Parathyroid adenoma (tissue), 2 donors: ENCODE results near the gene DPEP3.
A peak's percentile ranks its signal among the peaks of the same experiment; 100 is the strongest.
"Not testable (repeated sequence)": the region's sequence is repeated elsewhere in the genome, so short reads cannot be mapped to it uniquely, and the experiment has no call there.

Experiments
- H2AFZ ChIP-seq: fragments of 300-600 bp; sonication (generic); one replicate; pipeline ENCODE4 v1.7.0; 2017; ENCODE audit warnings: antibody characterized with exemption, mild to moderate bottlenecking
- H3K27ac ChIP-seq: fragments of 300-600 bp; sonication (generic); one replicate; pipeline ENCODE4 v1.7.0; 2017
- H3K27me3 ChIP-seq: fragments of 300-600 bp; sonication (generic); one replicate; pipeline ENCODE4 v1.7.0; 2017; ENCODE audit warnings: low read length; ENCODE audit not compliant: control insufficient read depth, insufficient read depth
- H3K36me3 ChIP-seq: fragments of 300-600 bp; sonication (generic); one replicate; pipeline ENCODE4 v1.7.0; 2017; ENCODE audit warnings: low read length; ENCODE audit not compliant: control insufficient read depth, insufficient read depth
- H3K4me1 ChIP-seq: fragments of 300-600 bp; sonication (generic); one replicate; pipeline ENCODE4 v1.7.0; 2017; ENCODE audit warnings: control low read depth
- H3K4me2 ChIP-seq: fragments of 300-600 bp; sonication (generic); one replicate; pipeline ENCODE4 v1.7.0; 2017; ENCODE audit warnings: low read length
- H3K4me3 ChIP-seq: fragments of 300-600 bp; sonication (generic); one replicate; pipeline ENCODE4 v1.7.0; 2017; ENCODE audit warnings: low read depth, low read length
- H3K79me2 ChIP-seq: fragments of 300-600 bp; sonication (generic); one replicate; pipeline ENCODE4 v1.7.0; 2017; ENCODE audit warnings: control low read depth
- H3K9ac ChIP-seq: fragments of 300-600 bp; sonication (generic); one replicate; pipeline ENCODE4 v1.7.0; 2017; ENCODE audit warnings: mild to moderate bottlenecking
- H3K9me3 ChIP-seq: fragments of 300-600 bp; sonication (generic); one replicate; pipeline ENCODE4 v1.7.0; 2017; ENCODE audit warnings: low read length; ENCODE audit not compliant: control insufficient read depth
- CTCF ChIP-seq: fragments of 300-600 bp; sonication (generic); IDR thresholded peaks from one replicate; pipeline ENCODE4 v1.7.0; 2017; ENCODE audit warnings: antibody characterized with exemption, mild to moderate bottlenecking
- donor health status: primary hyperparathyroidism.

The DPEP3 gene

GRCh38 chr16:68021490-68021889 lies 41.2 kb upstream of the DPEP3 start:
- H3K27me3 ChIP-seq: no peaks in the 10 kb centered on the region
- H3K9me3 ChIP-seq: no peaks in the 10 kb centered on the region
- peak overlapping the region; percentile 93 for H3K4me3 ChIP-seq
- H2AFZ ChIP-seq: no peak overlapping the region
- peaks cover 13% of the 10 kb centered on the region for H3K79me2 ChIP-seq
- no peak overlapping the region for H3K9ac ChIP-seq
- no peak overlapping the region for H3K27ac ChIP-seq
- H3K36me3 ChIP-seq: no peaks in the 10 kb centered on the region
- peak overlapping the region; percentile 62 for H3K4me2 ChIP-seq
- no peaks in the 10 kb centered on the region for H3K4me1 ChIP-seq
- TF ChIP-seq CTCF: no peak

GRCh38 chr16:68019167-68019680 lies 38.9 kb upstream of the DPEP3 start:
- Histone ChIP-seq H3K36me3 (no peaks in the 10 kb centered on the region), H3K27me3 (no peaks in the 10 kb centered on the region), H3K4me1 (no peaks in the 10 kb centered on the region), H3K9me3 (no peaks in the 10 kb centered on the region), H3K79me2 (peaks cover 13% of the 10 kb centered on the region), H2AFZ (no peak overlapping the region), H3K4me3 (no peak overlapping the region), H3K9ac (no peak overlapping the region), H3K4me2 (no peak overlapping the region), H3K27ac (no peak overlapping the region)
- TF ChIP-seq CTCF: no peak

- no peak within 1 kb of the TSS for H3K9ac ChIP-seq
- H3K4me3 ChIP-seq: no peak within 1 kb of the TSS
- no peak for TF ChIP-seq CTCF
- peak within 1 kb of the TSS; percentile 5 for H2AFZ ChIP-seq
- H3K9me3 ChIP-seq: no peaks in the 10 kb centered on the region
- H3K27ac ChIP-seq: no peak within 1 kb of the TSS
- no peaks in the 10 kb centered on the region for H3K4me1 ChIP-seq
- H3K27me3 ChIP-seq: no peaks in the 10 kb centered on the region
- no peaks in the 10 kb centered on the region for H3K79me2 ChIP-seq
- no peaks in the 10 kb centered on the region for H3K36me3 ChIP-seq
- no peak within 1 kb of the TSS for H3K4me2 ChIP-seq
Measured at GRCh38 chr16:68015681-68016080, 35.4 kb upstream of the DPEP3 start, which contains the start of gene DPEP2NB. Gene DPEP2NB, minus strand, starts transcription at chr16:68015911. Its CDS starts 141 bp downstream, at chr16:68015770.

GRCh38 chr16:68013440-68013839 lies 33.1 kb upstream of the DPEP3 start:
- Histone ChIP-seq H3K4me1 (no peaks in the 10 kb centered on the region), H3K9me3 (no peaks in the 10 kb centered on the region), H3K4me3 (no peak overlapping the region), H3K27me3 (no peaks in the 10 kb centered on the region), H3K79me2 (no peaks in the 10 kb centered on the region), H3K27ac (no peak overlapping the region), H2AFZ (no peak overlapping the region), H3K9ac (no peak overlapping the region), H3K4me2 (no peak overlapping the region), H3K36me3 (no peaks in the 10 kb centered on the region)
- TF ChIP-seq CTCF: no peak

- H3K4me3 ChIP-seq, H3K27me3 ChIP-seq, H2AFZ ChIP-seq, H3K79me2 ChIP-seq, H3K4me2 ChIP-seq, H3K4me1 ChIP-seq, H3K9me3 ChIP-seq, H3K36me3 ChIP-seq, H3K9ac ChIP-seq, H3K27ac ChIP-seq: not testable (repeated sequence)
Measured at GRCh38 chr16:68009872-68010271, 29.6 kb upstream of the DPEP3 start.
